ENCODE measurements around the gene KLF12.
A peak's percentile ranks its signal among the peaks of the same experiment; 100 is the strongest.

Gene KLF12

GRCh38 chr13:74134221-74134776 lies at the start of gene KLF12:
TSS of gene KLF12 (minus strand) at chr13:74134404.
- peak; percentile 96 for DNase-seq

- no peak for DNase-seq
Measured at GRCh38 chr13:74182491-74182890, 48.3 kb upstream of the KLF12 start.

- DNase-seq, result peak in 1 of 2 donors; percentile 19
Measured at GRCh38 chr13:74174810-74175209, 40.6 kb upstream of the KLF12 start.

DNA sequence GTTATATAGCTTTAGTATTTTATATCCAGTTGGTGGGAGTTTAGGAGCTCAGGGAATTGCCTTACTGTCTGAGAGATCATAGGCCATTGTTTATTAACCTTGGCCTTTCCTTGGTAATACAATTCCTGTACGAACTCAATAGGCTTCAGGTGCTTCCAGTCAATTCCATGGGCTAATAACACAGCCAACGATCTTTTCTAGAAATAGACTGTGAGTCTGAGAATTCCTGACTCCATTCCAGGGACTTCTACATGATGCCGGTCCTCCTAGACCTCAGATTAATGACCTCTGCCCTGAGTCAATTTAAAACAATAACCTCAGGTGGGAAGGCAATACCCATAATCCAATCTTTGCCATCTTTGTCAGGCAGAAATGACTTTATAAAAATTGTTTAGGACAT lies 39.6 kb upstream of the KLF12 start:
- no peak for DNase-seq

GRCh38 chr13:74171641-74172040 lies 37.4 kb upstream of the KLF12 start:
- no peak for DNase-seq

DNA sequence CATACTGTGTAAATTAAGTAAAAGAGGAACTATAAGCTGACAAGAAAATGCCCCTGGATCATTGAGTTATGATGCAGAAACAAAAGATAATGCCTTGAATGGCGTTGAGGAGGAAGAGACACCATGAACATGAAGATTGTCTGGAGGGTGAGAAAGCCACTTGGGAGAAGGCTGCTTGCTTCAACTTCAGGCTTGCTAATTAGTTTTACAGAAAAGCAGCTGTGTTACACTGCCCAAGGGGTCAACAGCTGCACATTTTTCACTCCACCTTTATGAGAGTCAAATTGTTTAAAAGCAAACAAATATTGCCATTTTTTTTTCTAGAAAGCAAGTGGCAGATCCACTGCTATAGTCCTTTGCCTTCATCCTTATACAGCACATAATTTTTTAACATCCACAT lies 35.5 kb upstream of the KLF12 start:
- no peak for DNase-seq

- no peak for DNase-seq
Measured at GRCh38 chr13:74168263-74168675, 34.1 kb upstream of the KLF12 start.

- DNase-seq, result no peak
Measured at GRCh38 chr13:74166261-74167004, 32.2 kb upstream of the KLF12 start.

- no peak for DNase-seq
Measured at GRCh38 chr13:74162782-74163181, 28.6 kb upstream of the KLF12 start.

- DNase-seq, result no peak
Measured at GRCh38 chr13:74162135-74162534, 27.9 kb upstream of the KLF12 start.

GRCh38 chr13:74158571-74159352 lies 24.6 kb upstream of the KLF12 start:
- no peak for DNase-seq

DNA sequence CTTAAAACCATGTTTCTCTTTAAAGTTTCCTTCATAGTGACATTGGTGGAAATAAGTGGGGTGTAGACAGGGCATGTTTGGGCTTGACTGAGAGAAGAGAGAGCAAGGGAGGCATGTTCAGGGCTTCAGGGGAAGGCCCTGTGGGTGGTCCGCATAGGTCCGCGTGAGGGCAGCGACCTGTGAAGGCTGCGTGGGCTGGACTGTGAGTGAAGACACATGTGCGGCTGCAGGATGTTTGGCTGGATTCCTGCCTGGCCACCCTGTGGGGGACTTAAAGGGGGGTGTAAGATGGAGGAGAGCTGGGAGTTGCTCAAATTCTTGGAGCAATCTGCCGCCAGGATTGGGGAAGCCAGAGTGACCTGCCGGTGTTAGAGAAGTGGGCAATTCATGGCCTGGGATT lies 23.8 kb upstream of the KLF12 start:
- no peak for DNase-seq

GRCh38 chr13:74154981-74155380 lies 20.8 kb upstream of the KLF12 start:
- no peak for DNase-seq

DNA sequence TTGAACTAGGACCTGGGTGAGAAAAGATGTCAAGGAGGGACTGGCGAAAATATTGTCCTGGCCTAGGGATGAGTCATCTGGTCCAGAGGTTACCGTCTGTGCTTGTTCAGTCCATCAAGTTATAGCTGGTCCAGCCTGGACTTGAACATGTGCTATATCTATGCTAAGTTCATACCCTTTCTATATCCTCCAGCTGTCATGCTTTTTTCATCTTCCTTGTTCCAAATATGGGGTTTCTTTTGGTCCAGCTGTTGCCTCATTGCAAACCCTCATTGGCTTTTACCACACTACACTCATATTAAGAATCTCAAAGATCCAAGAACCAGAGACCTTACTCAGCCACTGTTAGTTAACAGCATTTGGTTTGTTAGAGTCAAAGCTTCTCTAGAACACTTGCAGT lies 19.1 kb upstream of the KLF12 start:
- DNase-seq, result no peak

DNA sequence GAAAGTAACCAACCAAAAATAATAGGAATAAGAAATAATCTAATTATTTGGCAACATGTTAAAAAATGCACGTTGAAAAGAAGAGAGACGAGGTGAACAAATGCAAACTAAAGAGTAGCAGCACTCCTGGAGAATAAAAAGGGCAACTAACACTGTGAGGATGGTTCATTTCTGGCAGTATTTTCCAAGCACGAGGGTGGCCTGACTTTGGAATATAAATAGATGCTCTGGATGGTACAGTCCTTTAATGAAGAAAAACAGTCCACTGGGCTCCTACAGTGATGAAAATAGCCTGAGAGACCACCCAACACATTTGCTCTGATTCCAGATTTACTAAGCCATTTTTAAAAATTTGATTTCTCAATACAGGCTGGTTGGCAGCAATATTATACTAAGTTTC lies 17.7 kb upstream of the KLF12 start:
- no peak for DNase-seq

- DNase-seq, result no peak
Measured at GRCh38 chr13:74148352-74148751, 14.1 kb upstream of the KLF12 start.

- no peak for DNase-seq
Measured at GRCh38 chr13:74145249-74145975, 11.2 kb upstream of the KLF12 start.

GRCh38 chr13:74144269-74144668 lies 10.1 kb upstream of the KLF12 start:
- no peak for DNase-seq

GRCh38 chr13:74142257-74142656 lies 8.1 kb upstream of the KLF12 start:
- no peak for DNase-seq

DNA sequence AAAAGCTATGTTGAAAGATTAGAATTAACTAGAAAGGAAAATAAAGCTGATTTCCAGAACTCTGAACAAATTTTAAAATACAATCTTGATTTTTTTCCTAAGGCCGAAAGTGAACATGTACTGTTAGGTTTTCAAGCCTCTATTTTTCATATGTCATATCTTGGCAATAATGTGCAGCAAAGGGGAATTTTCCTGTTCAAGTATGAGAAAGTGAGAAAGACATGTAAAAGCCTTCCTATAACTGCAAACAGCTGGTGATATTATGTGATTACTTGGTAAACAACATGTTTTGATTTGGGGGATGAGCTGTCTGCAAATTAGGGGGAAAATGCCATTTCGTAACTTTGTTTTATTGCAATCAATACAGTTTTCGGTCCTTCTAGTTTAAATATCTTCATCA lies 4.0 kb upstream of the KLF12 start:
- DNase-seq, result no peak

DNA sequence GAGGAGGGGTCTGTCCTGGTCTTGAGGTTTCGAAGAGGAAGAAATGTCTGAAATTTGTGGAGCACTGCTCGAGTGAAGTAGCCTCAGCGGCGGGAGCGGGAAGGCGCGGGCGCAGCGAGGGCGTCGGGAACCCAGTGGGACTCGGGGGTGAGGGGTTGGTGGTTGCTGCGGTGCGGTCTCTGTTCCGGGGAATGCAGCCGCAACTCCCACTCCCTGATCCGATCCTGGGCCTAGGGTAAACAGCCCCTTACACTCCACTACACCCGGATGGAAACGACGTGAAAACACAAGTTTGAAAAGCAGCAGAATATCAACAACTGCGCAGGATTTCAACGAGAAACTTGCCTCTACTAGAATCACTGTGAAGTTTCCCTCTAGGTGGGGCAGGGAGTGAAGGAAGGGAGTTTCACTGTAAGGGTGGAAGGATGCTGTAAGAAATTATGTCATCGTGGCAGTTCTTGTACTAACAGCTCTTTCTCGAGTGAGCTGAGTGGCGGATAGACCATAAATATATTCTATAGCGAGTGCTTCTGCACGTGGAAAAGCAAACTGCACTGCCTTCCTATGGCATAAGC lies 2.0 kb upstream of the KLF12 start:
- peak; percentile 39 to 70 for DNase-seq

DNA sequence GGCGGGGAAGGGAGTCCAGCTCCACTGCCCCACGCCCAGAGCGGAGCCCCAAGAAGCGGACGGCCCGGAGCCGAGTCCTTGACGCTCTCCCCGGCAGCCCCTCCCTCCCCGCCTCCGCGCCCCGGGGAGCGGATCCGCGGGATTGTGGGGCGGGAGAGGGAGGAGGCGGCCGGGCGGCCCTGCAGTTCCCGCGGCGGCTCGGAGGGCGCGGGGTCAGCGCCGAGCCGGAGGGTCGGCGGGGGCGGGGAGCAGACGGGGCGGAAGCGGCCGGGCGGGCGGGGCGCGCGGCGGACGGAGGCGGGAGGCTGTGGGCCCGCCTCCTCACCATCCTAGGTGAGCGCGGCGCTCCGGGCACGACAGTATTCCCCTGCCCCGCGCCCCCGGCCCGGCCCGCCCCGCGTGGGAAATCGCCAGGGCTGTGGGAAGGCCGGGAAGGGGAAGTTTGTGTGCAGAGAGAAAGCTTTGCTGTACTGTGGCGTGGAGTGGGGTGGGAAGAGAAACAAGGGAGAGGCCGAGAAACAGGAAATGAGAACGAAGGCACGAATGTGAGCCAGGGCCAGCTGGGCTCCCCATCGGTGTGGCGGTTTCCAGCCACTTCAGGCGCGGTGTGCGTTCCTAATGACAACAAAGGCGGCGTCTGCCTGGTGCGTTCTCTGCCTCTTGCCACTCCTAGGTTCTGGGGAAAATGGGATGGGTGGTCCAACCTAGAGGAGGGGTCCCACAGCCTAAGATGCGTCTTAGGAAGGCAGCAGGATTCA lies 1.3 kb upstream of the KLF12 start:
- DNase-seq, result peak; percentile 57 to 68

Measured in CD4-positive, alpha-beta T cell treated with Interleukin-4 for 1 hour (primary cell).